GM19035 (cell line): ENCODE results near the gene GLI2.

ENCODE experiments used
- ATAC-seq: cut with Tn5 transposase; IDR thresholded peaks from one replicate; pipeline ENCODE4 v1.9.1; 2021; ENCODE audit not compliant: unreplicated experiment

Gene GLI2

DNA sequence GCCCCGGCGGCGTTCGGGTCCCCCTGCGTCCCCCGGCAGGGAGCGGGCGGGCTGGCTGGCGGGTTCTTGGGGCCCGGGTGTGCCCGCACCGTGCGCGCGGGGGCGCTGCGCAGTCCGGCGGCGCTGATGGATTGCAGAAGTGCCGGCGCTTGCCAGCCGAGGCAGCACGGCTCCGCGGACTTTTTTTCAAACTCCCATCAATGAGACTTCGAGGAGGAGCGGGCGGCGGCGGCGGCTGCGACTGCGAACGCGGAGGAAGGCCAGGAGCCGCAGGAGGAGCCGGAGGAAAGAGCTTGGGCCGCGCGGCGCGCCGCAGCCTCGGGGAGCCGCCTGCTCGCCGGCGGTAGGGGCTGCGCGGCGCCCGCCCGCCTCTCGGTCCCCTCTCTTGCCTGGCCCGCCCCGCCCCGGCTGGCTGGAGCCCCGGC is at the start of gene GLI2:
Gene GLI2 (plus strand): TSS at position 123 of the 425 bp plus-strand sequence. CDS start 61,453 bp downstream, outside the sequence.
- peak; percentile 52 for ATAC-seq

- no peak for ATAC-seq
These were observed 49.7 kb upstream of the GLI2 start for GRCh38 chr2:120685974-120686297.

DNA sequence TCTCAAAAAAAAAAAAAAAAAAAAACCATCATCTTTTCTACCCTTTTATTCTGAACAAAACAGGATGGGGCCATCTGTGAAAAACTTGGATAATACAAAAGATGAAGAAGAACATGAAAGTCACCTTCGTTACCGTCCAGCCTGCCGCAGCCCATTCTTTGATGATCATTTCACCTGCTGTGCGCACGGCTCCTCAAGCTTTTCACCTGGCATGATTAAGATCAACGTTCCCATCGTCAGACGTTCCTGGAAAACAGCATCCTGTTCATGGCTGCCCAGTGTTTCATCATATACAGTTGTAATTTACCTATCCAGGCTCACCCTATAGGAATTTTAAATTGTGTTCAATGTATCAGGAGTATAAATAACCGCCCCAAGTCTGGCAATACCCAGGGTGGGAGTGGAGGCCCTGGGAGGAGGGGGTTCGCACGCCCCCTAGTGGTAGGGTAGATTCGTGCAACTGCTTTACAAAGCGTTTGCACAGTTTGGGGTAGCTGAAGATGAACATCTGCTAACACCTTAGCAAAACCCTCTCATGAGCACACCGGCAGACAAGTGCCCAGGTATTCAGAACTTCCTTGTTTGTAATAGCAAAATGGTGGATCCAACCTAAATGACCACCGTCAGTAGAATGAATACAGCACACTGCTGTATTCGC is 49.0 kb upstream of the GLI2 start:
- no peak for ATAC-seq

GRCh38 chr2:120687210-120687609 is 48.5 kb upstream of the GLI2 start:
- no peak for ATAC-seq

DNA sequence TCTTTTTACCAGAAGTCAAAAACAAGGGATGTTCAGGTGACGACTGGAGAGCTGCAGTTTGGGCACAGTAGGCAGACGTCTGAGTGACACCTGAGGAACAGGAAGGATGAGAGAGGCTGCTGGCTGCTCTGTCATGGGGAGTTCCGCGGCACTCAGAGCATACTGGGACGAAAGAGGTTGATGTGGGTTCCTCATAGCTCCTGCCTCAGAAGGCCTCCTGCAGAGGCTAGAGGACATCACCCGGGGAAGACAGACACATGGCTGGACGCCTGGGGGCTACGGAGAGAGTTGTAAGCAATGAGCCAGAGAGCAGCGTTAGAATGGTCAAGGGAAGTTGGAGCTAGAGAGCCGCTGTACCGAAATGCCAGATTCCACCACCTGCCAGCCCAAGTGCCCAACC is 45.1 kb upstream of the GLI2 start:
- no peak for ATAC-seq

DNA sequence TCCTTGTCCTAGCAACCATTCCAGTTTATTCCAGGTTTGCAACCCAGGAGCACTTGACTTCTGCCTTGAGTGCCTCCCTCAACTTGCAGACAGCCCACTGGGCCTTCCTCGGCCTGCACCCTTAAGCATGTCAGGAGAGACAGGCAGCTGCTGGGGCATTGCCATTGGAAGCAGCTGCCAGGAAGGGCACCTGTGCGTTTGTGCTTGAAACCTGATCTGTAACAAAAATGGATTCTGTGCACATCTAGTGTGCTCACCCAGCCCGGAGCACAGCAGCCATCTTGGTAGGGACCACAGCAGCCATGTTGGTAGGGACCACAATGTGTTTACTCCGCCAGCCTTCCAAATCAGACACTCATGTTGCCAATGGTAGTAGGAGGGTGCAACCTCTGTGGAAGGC is 44.3 kb upstream of the GLI2 start:
- no peak for ATAC-seq

- ATAC-seq, result no peak
These were observed 43.0 kb upstream of the GLI2 start for GRCh38 chr2:120692691-120693090.

- ATAC-seq, result no peak
These were observed 42.5 kb upstream of the GLI2 start for GRCh38 chr2:120693121-120693520.

DNA sequence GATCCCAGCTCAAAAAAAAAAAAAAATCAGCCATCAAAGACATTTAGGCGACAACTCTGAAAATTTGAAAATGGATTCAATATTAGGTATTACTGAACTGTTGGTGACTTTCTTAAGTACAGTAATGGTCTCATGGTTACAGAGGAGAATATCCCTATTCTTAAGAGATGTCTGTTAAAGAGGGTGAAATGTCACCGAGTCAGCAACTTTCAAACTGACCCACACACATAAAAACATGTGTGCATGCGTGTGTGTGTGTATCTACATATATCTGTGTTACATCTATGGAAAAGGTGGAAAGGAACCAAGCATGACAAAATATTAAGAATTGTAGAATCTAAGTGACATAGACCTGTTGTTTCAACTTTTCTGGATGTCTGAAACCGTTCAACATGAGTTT is 41.6 kb upstream of the GLI2 start:
- ATAC-seq, result no peak

DNA sequence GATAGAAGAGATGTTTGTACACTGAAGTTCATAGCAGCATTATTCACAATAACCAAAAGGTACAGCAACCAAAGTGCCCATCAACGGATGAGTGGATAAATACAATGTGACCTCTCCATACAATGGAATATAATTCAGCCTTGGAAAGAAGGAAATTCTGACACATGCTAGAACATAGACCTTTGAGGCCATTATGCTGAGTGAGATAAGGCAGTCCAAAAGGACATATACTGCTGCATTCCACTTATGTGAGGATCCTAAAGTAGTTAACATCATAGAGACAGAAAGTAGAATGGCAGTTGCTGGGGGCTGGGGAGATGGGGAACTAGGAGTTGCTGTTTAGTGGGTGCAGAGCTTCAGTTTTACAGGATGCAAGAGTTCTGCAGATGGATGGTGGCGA is 38.2 kb upstream of the GLI2 start:
- ATAC-seq, result no peak

DNA sequence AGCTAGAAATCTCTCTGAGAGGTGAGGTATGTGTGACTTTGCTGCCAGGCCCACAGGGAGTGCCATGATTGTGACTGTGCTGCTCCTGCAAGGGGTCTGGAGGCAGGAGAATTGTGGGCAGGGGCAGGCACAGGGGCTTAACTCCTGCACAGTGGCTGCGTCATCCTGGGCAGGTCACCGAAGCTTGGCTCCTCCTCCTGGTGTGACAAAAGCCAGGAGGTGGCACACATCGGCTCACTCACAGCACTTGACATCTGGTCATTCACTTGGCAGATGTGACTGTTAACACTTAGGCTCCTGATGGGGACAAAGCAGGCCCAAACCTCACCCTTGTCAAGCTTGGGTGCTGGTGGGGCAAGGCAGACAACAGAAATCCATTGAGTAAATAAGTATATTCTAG is 36.4 kb upstream of the GLI2 start:
- no peak for ATAC-seq

DNA sequence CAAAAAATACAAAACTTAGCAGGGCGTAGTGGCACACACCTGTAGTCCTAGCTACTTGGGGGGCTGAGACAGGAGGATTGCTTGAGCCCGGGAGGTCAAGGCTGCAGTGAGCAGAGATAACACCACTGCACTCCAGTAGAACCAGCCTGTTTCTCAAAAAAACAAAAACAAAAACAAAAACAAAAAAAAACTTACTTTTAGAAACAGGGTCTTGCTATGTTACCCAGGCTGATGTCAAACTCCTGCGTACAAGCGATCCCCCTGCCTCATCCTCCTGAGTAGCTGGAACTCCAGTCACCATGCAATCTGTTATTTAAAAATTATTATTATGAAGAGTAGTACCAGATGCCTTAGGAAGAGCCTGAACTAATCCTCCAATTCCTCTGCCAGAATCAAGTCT is 35.0 kb upstream of the GLI2 start:
- no peak for ATAC-seq

DNA sequence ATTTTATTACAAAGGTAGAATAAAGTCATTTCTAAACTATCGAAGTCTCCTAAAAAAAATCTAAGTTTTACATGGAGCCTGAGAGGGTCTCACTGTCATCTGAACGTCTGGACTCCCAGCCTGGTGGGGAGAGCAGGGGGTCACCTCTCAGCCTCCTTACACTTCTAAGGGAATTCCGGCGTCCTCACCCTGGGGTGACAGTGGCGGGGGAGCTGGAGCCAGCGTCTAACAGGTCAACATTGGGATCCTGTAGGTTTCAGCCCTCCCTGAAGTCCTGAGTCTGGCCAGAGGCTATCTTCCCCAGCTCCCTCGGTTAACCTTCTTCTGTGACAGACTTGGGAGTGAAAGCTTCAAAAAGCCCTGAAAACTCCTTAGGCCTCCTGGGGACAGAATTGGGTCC is 34.6 kb upstream of the GLI2 start:
- ATAC-seq, result no peak

DNA sequence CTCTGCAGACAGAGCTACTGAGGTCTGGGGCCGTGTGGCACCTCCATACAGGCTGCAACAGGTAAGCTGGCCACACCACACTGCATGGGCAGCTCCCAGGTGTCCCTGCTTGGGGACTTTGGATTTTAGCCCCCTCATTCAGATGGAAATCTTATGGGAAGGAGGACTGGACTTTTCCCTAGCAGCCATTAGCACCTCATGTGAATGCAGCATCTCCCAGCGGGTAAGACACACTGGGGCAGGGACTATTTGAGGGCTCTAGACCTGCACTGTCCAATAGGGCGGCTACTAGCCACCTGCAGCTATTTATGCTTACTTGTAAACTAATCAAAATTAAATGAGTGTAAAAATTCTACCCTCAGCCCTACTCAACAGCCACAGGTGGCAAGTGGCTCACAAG is 34.2 kb upstream of the GLI2 start:
- no peak for ATAC-seq

DNA sequence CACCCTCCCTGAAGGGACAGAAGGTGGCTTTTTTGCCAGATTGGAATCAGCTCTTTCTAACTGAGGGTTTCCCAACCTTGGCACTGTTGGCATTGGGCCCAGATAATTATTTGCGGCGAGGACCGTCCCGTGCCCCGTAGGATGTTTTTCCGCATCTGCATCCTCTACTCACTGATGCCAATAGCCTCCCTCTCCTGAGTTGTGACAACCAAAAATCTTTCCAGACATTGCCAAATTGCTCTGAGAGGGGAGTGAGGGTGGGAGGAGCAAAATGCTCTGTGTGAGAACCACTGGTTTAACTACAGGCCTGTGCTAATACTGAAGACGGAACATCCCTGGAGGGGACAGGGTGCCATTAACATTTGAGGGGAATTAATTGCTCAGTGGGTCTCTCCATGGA is 33.6 kb upstream of the GLI2 start:
- ATAC-seq, result no peak

DNA sequence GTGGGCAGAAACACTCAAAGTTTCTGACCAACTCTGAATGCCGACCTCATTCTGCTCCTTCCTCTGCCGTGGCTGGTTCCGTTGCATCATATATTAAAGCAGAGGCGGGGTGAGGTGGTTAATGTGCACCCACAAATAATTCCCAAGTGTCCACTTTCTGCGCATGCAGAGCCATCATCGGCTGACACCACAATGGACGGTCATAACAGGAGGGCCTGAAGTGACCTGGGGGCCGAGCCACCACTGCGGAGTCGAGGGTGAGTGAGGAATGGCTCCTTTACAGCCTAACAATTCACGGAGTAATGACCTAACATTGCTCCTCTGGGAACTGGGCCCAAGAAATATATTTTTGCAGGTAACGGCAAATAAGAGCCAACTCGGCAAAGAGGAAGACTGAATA is 32.9 kb upstream of the GLI2 start:
- ATAC-seq, result no peak

- no peak for ATAC-seq
These were observed 32.2 kb upstream of the GLI2 start for GRCh38 chr2:120703330-120703994.

DNA sequence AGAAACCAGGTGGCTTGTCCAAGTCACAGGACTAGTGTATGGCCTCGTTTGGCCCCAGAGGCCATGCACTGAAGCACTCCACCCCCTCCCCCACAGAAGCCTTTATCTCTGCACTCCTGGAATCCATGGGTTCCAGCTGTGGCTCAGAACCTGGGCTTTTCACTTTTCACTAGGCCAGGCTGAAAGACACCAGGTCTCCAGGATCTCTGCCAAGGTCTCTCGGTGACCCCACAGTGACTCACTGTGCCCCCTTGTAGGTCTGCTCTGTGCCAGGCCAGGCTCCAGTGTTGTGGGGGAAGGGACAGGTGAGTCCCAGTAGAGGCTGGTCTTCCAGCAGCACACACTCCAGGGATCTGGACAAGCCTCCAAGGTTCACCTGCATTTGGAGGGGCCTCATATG is 31.0 kb upstream of the GLI2 start:
- ATAC-seq, result no peak

GRCh38 chr2:120707816-120708215 is 27.9 kb upstream of the GLI2 start:
- ATAC-seq, result no peak

DNA sequence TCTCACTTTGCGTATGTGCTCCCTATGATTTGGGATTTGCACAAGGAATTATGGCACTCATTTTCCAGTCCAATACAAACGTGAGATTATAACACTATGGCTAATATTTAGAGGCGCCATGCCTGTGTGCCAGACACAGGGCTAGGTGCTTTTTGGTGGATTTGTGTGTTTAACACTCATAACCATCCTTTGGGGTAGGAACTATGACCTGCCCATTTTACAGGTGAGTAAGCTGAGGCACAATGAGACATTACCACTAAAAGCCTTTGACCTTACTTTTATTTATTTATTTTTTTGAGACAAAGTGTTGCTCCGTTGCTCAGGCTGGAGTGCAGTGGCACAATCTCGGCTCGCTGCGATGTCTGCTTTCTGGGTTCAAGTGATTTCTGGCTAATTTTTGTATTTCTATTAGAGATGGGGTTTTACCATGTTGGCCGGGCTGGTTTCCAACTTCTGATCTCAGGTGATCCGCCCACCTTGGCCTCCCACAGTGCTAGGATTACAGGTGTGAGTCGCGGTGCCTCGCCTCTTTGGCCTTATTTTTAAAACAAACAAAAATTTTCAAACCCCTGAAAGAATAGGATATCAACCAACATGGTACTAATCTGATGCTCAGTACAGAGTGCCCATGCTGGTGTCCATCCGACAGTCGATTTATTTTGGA is 26.6 kb upstream of the GLI2 start:
- ATAC-seq, result no peak

- no peak for ATAC-seq
These were observed 26.0 kb upstream of the GLI2 start for GRCh38 chr2:120709608-120710041.

- no peak for ATAC-seq
These were observed 25.4 kb upstream of the GLI2 start for GRCh38 chr2:120710256-120710655.
